Caki2 (cell line): ENCODE results near the gene SLC6A5. TPM values are rescaled to one million over a fixed set of nuclear protein-coding genes. Genes with fewer than 3 reads are reported as not detected.

Experiments used
- total RNA-seq: library from RNA; depleted of rRNA; stranded (reverse); fragments of >200 nt; shearing (Covaris generic); gene quantifications from 2 replicates; pipeline ENCODE4 v1.2.3, GENCODE V29; 2014; ENCODE audit warnings: low replicate concordance; rRNA removed

Gene SLC6A5
- total RNA-seq, 1 experiment from 2014 or later: not detected

Other genes with a start within 250 kb of the SLC6A5 start
- 271 and 297 TPM in 2 replicates for gene HTATIP2, start 235.9 kb upstream of the SLC6A5 start, total RNA-seq
- gene PRMT3, start 211.9 kb upstream of the SLC6A5 start, total RNA-seq: 14.7 and 15.5 TPM in 2 replicates
- not detected in 2 replicates for gene NELL1, start 70.0 kb downstream of the SLC6A5 start, total RNA-seq